NCI-H82 treated with DMSO at 0.1 percent for 48 hours (cell line): ENCODE measurements around the gene RHOA.

Experiments used
- DNase-seq: peaks from one replicate; lab custom pipeline; 2025; ENCODE audit not compliant: unreplicated experiment; lab: John Stamatoyannopoulos, UW

RHOA gene

GRCh38 chr3:49411968-49412631 is at the start of gene RHOA, which contains the start of gene TCTA:
RHOA (minus strand) TSS chr3:49411976; CDS start chr3:49375589, 36,387 bp downstream.
TCTA (plus strand) TSS chr3:49412423; CDS start chr3:49412427, 4 bp downstream.
- peak; percentile 96 for DNase-seq

- no peak for DNase-seq
Measured at GRCh38 chr3:49460956-49461355, 49.2 kb upstream of the RHOA start.

GRCh38 chr3:49460188-49460890 is 48.6 kb upstream of the RHOA start:
- no peak for DNase-seq

GRCh38 chr3:49456466-49456865 is 44.7 kb upstream of the RHOA start:
- no peak for DNase-seq

- peak; percentile 2 for DNase-seq
Measured at GRCh38 chr3:49454898-49455681, 43.3 kb upstream of the RHOA start.

GRCh38 chr3:49454458-49454857 is 42.7 kb upstream of the RHOA start:
- no peak for DNase-seq

- no peak for DNase-seq
Measured at GRCh38 chr3:49453621-49454020, 41.8 kb upstream of the RHOA start.

GRCh38 chr3:49445391-49445790 is 33.6 kb upstream of the RHOA start:
- no peak for DNase-seq

GRCh38 chr3:49434731-49435130 is 23.0 kb upstream of the RHOA start:
- no peak for DNase-seq

- DNase-seq, result no peak
Measured at GRCh38 chr3:49428752-49429080, 16.9 kb upstream of the RHOA start.

GRCh38 chr3:49427586-49427985 is 15.8 kb upstream of the RHOA start:
- no peak for DNase-seq

- no peak for DNase-seq
Measured at GRCh38 chr3:49424816-49425215, 13.0 kb upstream of the RHOA start.

- DNase-seq, result no peak
Measured at GRCh38 chr3:49422379-49423248, 10.8 kb upstream of the RHOA start, which contains the start of gene AMT. AMT (minus strand) TSS chr3:49422473; CDS start chr3:49422450, 23 bp downstream.

GRCh38 chr3:49421890-49422378 is 10.2 kb upstream of the RHOA start:
- DNase-seq, result no peak

GRCh38 chr3:49417516-49418120 is 5.8 kb upstream of the RHOA start:
- DNase-seq, result no peak

GRCh38 chr3:49416867-49417266 is 5.1 kb upstream of the RHOA start:
- no peak for DNase-seq

- DNase-seq, result no peak
Measured at GRCh38 chr3:49415931-49416601, 4.3 kb upstream of the RHOA start.

- no peak for DNase-seq
Measured at GRCh38 chr3:49414753-49415152, 3.0 kb upstream of the RHOA start.

- no peak for DNase-seq
Measured at GRCh38 chr3:49413338-49413734, 1.6 kb upstream of the RHOA start.
